ENCODE measurements around the gene UNC79. TPM values are rescaled to one million over a fixed set of nuclear protein-coding genes. Genes with fewer than 3 reads are reported as not detected.

The UNC79 gene
- total RNA-seq, 2 experiments from 2014 or later = 0.04 to 0.05 TPM

DNA sequence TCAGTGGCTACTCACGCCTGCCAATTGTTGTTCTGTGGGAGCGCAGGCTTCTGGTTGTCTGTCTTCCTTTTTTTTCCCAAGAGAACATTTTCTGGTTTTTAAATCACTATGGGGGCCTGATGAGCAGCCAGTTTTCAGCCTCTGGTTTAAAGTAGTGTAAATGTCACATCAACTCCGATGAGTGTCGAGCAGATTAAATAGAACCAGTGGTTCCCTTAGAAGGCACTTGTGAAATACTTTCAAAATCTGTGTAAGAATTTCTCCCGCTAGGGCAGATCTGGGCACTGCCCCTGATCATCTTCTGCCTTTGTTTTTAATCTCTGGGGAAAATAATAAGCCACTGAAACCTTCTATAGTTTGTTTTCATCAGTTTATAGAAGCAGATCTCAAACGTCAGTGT lies 227.1 kb downstream of the UNC79 start:
- TF ChIP-seq, protein P1, sequence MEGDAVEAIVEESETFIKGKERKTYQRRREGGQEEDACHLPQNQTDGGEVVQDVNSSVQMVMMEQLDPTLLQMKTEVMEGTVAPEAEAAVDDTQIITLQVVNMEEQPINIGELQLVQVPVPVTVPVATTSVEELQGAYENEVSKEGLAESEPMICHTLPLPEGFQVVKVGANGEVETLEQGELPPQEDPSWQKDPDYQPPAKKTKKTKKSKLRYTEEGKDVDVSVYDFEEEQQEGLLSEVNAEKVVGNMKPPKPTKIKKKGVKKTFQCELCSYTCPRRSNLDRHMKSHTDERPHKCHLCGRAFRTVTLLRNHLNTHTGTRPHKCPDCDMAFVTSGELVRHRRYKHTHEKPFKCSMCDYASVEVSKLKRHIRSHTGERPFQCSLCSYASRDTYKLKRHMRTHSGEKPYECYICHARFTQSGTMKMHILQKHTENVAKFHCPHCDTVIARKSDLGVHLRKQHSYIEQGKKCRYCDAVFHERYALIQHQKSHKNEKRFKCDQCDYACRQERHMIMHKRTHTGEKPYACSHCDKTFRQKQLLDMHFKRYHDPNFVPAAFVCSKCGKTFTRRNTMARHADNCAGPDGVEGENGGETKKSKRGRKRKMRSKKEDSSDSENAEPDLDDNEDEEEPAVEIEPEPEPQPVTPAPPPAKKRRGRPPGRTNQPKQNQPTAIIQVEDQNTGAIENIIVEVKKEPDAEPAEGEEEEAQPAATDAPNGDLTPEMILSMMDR (IDR thresholded peaks at IDR 0.05) = no peak
- DNase-seq (no peak), ATAC-seq (no peak)
- no peaks in the 10 kb centered on the region for H3K4me1 Mint-ChIP-seq (ENCODE audit: low read depth)
- no peak overlapping the region for H3K4me3 Mint-ChIP-seq
- H3K27ac Mint-ChIP-seq = no peak overlapping the region
- no peaks in the 10 kb centered on the region for H3K9me3 Mint-ChIP-seq
- intact Hi-C loops (cut with micrococcal nuclease) = loop anchor here (5.0 kb wide), 1 partner anchor 234 kb away; no protein-coding TSS in a partner anchor
- CTCF ChIA-PET = no interaction called here
- H3K27me3 Mint-ChIP-seq = peaks cover 27% of the 10 kb centered on the region
- POLR2A ChIA-PET = no interaction called here
- H3K36me3 Mint-ChIP-seq (ENCODE audit: low read depth) = no peaks in the 10 kb centered on the region

DNA sequence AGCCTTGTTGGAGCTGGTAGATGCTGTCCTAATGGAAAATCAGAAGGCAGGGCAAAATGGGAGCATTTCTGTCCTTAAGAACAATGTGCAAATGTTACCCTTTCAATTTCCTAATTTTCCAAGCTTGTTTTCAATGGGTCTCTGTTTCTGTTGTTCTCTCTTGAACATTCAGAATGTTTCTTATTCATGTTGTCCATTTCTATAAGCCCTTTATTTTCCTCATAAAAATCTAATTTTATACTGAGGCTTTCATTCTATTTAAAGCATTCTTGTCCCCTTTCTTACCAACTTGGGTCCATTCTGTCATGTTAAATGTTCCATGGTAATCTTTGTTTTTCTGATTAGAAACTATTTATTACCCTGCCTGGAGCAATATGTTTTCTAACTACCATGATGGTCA lies 232.6 kb downstream of the UNC79 start:
- intact Hi-C loops (cut with micrococcal nuclease) = no loop called here
- Mint-ChIP-seq H3K4me3 (no peak overlapping the region), H3K36me3 (ENCODE audit: low read depth) (no peaks in the 10 kb centered on the region), H3K27ac (no peak overlapping the region), H3K9me3 (peaks cover 8% of the 10 kb centered on the region), H3K4me1 (ENCODE audit: low read depth) (no peaks in the 10 kb centered on the region), H3K27me3 (peaks cover 22% of the 10 kb centered on the region)
- CTCF ChIA-PET = interaction anchor here (0.9 to 1.2 kb wide), 2 partner anchors 8 to 11 kb away, joined by 4 to 5 read pairs; no protein-coding TSS in a partner anchor
- ATAC-seq (no peak), DNase-seq (no peak)
- TF ChIP-seq, protein P1 (IDR thresholded peaks at IDR 0.05) = no peak
- POLR2A ChIA-PET = no interaction called here

DNA sequence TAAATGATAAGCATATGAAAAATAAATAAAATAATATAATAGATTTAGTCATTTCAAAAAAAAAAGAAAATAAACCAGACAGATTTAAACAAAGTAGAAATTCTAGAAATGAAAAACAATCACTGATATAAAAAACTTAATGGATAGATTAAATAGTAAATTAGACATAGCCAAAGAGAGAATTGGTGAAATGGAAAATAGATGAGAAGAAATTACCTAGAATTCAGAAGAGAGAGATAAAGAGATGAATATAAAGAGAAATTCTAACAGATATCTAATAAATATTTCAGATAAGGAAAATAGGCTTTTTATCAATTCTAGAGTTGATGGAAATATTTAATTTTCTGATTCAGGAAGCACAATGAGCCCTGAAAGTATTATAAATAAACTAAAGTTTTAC lies 234.4 kb downstream of the UNC79 start:
- Mint-ChIP-seq H3K4me1 (ENCODE audit: low read depth) (no peaks in the 10 kb centered on the region), H3K4me3 (no peak overlapping the region), H3K9me3 (peaks cover 8% of the 10 kb centered on the region), H3K27me3 (peaks cover 22% of the 10 kb centered on the region), H3K27ac (no peak overlapping the region), H3K36me3 (ENCODE audit: low read depth) (no peaks in the 10 kb centered on the region)
- intact Hi-C loops (cut with micrococcal nuclease) = no loop called here
- DNase-seq = no peak
- ChIA-PET CTCF (no interaction called here), POLR2A (no interaction called here)
- no peak for ATAC-seq
- TF ChIP-seq, protein P1 (IDR thresholded peaks at IDR 0.05) = no peak

DNA sequence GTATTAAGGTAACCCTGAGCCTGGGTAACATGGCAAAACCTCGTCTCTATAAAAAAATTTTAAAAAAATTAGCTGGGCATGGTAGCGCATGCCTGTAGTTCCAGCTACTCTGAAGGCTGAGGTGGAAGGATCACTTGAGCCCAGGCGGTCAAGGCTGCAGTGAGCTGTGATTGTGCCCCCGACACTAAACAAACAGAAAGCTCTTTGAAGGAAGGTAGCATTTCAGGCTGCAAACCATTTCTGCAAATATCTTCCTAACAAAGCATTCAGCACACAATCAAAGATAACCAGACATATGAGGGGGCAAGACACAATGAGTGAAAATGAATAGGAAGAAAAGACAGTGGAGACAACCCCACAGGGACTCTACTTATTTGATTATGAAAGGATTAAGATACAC lies 238.9 kb downstream of the UNC79 start:
- Mint-ChIP-seq H3K27me3 (peaks cover 20% of the 10 kb centered on the region), H3K36me3 (ENCODE audit: low read depth) (no peaks in the 10 kb centered on the region), H3K4me1 (ENCODE audit: low read depth) (no peaks in the 10 kb centered on the region), H3K4me3 (no peak overlapping the region), H3K9me3 (peaks cover 2% of the 10 kb centered on the region), H3K27ac (no peak overlapping the region)
- TF ChIP-seq, protein P1 (IDR thresholded peaks at IDR 0.05) = no peak
- intact Hi-C loops (cut with micrococcal nuclease) = no loop called here
- ATAC-seq = no peak
- POLR2A ChIA-PET = no interaction called here
- CTCF ChIA-PET = no interaction called here
- DNase-seq = no peak

DNA sequence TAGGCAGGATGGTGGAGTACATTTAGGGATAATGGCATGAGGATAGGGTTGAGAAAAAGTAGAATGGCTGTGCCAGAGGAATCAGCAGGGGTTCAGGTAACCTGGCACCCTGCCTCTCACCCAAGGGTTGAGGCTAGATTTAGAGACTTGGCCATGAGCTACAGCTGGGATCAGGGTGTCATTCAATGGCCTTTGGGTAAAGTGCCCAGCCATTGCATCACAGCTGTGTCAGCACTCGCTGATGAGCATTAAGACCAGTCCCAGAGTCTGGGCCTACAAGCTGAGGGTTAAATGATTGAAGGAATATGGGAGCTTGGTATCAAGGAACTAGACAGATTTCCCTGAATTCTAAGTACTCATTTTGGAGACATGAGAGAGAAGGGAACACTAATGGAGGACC lies 243.6 kb downstream of the UNC79 start:
- no peaks in the 10 kb centered on the region for H3K9me3 Mint-ChIP-seq
- H3K4me1 Mint-ChIP-seq (ENCODE audit: low read depth) = no peaks in the 10 kb centered on the region
- DNase-seq (no peak), ATAC-seq (no peak)
- no peaks in the 10 kb centered on the region for H3K36me3 Mint-ChIP-seq (ENCODE audit: low read depth)
- H3K4me3 Mint-ChIP-seq = no peak overlapping the region
- H3K27ac Mint-ChIP-seq = no peak overlapping the region
- intact Hi-C loops (cut with micrococcal nuclease) = no loop called here
- ChIA-PET CTCF (interaction anchor here (0.5 kb wide), 1 partner anchor 8 kb away, joined by 3 read pairs; no protein-coding TSS in a partner anchor), POLR2A (no interaction called here)
- H3K27me3 Mint-ChIP-seq = peaks cover 11% of the 10 kb centered on the region
- TF ChIP-seq, protein P1 (IDR thresholded peaks at IDR 0.05) = no peak
